Effector CD4-positive, alpha-beta T cell (primary cell): ENCODE results near the gene MAP4K4.

ENCODE experiments used
- DNase-seq: peaks from one replicate; pipeline ENCODE4 v3.0.0-alpha.2; 2020

MAP4K4 gene

DNA sequence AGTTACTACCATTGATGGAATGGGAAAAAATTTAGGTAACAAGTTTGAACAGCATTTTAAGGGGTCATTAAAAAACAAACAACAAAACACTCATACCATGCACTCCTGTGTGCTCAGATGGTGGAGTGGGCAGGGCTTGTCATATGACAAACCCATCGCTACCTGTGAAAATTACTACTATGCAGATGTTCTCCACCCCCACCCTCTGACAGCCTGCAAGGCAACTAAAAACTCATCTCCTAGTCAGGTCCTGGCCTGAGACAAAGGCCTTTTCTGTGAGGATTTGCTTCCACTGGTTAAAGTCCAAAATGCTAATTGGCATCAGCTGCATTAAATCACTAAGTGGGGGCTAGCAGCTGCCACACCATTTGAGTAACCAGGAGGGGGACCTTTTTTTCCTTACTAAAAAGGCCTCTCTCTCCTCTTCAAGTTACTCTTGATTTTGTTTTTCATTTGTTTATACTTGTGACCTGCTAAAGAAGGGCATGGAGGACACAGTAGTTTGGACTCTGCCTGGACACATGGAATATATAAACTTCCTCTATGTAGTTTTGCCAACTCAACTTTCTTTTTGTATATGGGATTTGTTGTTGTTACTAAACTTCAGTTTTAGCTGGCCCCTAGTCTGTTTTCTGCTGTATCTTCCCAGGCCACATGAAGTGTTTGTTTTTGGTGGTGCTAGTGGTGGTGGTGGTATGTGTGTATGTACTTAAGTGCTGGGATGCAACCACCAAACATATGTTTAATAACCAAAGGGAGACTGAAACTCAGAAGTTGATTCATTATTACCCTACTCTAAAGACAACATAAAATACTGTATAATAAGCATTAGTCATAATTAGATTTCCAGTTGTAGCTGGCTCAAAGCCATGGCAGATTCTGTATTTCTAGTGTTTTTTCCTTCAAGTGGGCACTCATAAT, 121.3 kb downstream of the MAP4K4 start:
- DNase-seq = no peak

DNA sequence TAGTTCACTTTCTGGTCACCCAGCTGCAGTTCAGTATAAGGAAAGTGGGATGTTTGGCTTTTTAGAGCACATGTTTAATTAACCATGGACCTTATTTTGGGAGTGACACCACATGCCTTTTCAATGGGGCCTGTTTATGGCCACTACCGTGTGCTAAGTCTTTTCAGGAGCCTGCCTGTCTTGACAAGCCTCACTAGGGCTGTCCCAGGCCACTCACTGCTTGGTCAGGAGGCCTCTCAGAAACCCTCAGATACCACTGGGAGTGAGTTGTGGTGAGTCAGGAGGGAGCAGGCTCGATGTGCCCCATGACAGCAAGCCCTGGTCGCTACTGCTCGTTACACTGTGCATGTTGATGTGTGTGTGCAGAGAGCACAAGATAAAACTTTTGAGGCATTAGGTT, 123.0 kb downstream of the MAP4K4 start:
- DNase-seq = no peak

GRCh38 chr2:101821059-101821805, 123.7 kb downstream of the MAP4K4 start:
- no peak for DNase-seq

GRCh38 chr2:101821828-101822458, 124.4 kb downstream of the MAP4K4 start:
- no peak for DNase-seq

DNA sequence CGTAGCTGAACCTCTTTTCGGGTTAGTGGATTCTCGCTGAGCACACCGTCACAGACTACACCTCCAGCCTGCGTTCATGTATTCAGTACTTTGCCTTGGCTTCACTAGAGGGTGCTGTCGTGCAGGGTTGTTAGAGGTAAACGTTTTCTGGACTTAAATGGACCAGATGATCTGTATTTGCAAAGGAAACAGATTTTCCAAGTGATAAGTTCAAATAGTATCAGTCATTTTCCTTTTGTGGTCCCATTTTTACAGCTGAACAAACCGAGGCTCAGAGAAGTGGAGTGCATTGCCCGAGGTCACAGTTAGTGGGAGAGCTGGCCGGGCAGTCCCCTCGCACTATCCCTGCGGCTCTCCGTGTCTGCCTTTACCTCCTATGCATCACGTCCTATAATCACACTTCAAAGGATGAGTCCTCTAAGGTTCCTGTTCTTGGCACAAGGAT, 125.9 kb downstream of the MAP4K4 start:
- DNase-seq = peak; percentile 57

DNA sequence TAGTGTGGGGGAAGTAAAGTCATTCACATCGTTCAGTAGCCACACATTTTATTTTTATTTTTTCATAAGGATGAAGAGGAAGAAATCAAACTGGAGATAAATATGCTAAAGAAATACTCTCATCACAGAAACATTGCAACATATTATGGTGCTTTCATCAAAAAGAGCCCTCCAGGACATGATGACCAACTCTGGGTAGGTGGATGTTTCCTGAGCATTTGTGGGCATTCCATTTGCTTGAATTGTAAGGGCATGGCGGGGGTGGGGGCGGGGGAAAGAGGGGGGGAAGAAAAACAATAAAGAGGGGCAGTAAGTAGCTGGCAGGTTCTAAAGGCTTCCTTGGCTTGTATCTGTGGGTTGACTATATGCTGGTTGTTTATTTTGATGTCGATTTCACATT, 126.4 kb downstream of the MAP4K4 start:
- DNase-seq = no peak

- no peak for DNase-seq
Observed at GRCh38 chr2:101826716-101827115, 129.2 kb downstream of the MAP4K4 start.

DNA sequence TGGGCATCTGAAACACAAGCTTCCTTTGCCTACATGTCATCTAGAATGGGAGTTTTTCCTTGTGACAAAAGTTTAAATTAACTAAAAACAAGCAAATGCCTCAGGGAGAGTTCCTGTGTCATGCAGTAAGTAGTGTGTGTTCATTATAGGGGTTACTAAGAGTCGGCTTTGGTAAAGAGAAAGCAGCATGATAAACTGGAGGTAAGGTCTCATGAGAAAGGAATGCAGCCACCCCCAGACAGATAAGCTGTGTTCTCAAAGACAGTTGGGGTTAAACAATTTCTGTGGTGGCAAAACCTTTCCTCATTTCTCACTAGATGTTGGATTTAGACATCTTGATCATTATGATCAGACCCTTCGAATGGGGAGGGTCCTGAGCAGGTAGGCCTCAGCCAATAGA, 129.7 kb downstream of the MAP4K4 start:
- no peak for DNase-seq

DNA sequence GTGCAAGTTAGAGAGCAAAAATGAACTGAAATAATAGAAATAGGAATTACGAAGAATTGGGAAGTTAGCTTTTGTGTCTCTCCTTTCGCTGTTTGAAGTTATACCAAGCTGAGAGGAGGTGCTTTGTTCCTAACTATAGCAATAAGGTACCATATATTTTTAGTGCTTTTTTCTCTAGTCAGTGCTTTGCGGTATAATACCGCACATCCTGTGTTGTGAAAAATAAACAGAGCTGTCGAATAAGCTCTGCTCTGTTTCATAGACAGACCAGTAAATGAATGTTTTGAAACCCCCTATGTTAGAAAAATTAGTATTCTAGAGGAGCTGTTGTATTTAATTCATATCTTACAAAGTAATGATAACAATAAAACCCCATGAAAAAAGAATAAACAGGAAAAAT, 130.8 kb downstream of the MAP4K4 start:
- no peak for DNase-seq

GRCh38 chr2:101828673-101829334, 131.3 kb downstream of the MAP4K4 start:
- DNase-seq = no peak

GRCh38 chr2:101829429-101829828, 131.9 kb downstream of the MAP4K4 start:
- DNase-seq = no peak

GRCh38 chr2:101830146-101830545, 132.6 kb downstream of the MAP4K4 start:
- no peak for DNase-seq

- DNase-seq = no peak
Observed at GRCh38 chr2:101830555-101830954, 133.0 kb downstream of the MAP4K4 start.

DNA sequence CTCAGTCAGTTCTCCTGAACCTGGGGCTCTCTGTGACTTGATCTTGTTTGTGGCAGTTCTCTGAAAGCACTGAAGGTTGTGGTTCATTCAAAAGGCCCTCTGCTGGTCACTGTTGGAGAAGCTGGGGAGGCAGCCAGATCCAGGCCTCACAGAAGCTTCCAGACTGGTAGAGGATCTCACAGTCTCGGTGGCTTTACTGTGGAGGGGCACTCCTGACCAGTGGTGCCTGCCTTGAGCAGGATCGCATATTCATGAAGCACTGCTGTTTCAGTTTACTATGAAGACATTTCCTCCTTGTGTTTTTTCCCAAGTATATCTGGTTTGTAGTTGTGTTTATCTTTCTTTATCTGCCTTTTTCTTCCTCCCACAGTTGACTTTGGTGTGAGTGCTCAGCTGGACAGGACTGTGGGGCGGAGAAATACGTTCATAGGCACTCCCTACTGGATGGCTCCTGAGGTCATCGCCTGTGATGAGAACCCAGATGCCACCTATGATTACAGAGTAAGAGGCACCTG, 133.9 kb downstream of the MAP4K4 start:
- peak; percentile 47 for DNase-seq

- no peak for DNase-seq
Observed at GRCh38 chr2:101832114-101832513, 134.6 kb downstream of the MAP4K4 start.

GRCh38 chr2:101833890-101834523, 136.5 kb downstream of the MAP4K4 start:
- no peak for DNase-seq

DNA sequence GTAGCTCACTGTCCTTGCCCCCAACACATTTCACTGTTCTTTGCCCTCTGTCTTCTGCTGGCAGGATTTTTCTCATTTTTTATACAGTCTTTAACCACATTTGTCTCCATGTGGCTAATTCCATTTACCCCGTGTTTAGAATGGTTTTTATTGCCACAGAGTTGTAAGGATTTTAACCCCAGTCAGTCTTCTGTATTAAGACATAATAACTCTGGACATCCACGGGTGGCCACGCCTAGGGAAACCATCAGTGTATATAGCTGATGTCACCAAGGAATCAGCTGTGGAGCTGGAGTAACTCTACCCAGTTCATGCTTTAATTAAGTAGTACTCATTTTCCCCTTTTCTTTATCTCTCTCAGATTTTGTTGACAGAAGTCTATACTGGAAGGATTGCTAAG, 139.8 kb downstream of the MAP4K4 start:
- DNase-seq = no peak

GRCh38 chr2:101841679-101842327, 144.3 kb downstream of the MAP4K4 start:
- DNase-seq = no peak

DNA sequence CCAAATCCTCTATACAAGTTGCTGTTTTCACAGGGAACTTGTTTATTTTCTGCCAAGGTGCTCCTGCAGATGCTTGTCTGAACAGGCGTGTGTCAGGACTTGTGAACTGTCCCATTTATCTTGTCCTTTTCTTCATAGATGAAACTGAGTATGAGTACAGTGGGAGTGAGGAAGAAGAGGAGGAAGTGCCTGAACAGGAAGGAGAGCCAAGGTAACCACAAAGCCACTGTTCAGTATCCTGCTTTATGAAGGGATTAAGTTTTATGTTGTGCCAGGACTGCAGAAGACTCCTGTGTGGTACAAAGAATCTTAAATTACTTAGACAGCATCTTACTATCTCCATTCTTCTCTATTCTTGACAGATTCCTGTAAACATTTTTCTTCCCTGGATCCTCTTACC, 145.0 kb downstream of the MAP4K4 start:
- DNase-seq = no peak

GRCh38 chr2:101843048-101843447, 145.5 kb downstream of the MAP4K4 start:
- DNase-seq = no peak

DNA sequence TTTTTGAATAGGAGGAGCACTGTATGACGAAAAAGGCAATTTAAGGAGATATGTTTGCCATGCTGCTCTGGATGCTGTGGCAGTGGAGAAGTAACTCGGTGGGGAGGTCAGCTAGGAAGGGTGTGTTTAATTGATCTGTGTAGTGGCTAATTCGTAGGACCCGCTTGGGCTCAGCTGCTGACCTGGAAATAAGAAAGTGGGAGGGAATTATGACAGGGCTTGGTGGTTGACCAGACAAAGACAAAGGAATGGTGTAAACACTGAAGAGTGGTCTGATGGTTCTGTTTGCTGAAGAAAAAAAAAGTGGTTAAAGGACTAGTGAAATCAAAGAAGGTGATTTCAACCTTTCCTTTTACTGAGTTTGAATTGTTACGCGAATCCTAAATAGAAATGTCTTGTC, 146.0 kb downstream of the MAP4K4 start:
- DNase-seq = no peak
